GM12873 (cell line): ENCODE results near the gene TP53BP2.

ENCODE experiments used
- CTCF ChIP-seq: IDR thresholded peaks from 2 replicates; pipeline ENCODE4 v1.5.1; 2012; ENCODE audit warnings: low read depth, mild to moderate bottlenecking, moderate library complexity, low read length, control low read depth; ENCODE audit not compliant: insufficient read depth; ENCODE audit errors: missing control alignments

TP53BP2 gene

DNA sequence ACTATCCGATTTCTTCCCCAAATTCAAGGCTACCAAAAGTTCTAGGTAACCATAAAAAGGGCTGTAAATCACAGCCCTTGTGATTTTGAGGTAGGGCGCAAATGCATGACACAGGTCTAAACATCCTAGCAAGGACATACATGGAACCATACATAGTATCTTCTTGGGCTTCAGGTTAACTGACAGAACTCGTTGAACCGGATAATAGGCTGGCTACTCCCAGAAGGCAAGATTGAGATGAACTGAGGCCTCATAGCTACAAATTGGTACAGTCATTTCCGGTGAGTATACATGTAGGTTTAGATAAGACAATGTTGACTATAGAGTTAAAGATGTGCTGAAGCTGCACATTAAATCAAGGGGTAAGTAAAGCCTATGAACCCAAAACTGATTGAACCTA is 27.3 kb upstream of the TP53BP2 start:
- no peak for TF ChIP-seq CTCF

DNA sequence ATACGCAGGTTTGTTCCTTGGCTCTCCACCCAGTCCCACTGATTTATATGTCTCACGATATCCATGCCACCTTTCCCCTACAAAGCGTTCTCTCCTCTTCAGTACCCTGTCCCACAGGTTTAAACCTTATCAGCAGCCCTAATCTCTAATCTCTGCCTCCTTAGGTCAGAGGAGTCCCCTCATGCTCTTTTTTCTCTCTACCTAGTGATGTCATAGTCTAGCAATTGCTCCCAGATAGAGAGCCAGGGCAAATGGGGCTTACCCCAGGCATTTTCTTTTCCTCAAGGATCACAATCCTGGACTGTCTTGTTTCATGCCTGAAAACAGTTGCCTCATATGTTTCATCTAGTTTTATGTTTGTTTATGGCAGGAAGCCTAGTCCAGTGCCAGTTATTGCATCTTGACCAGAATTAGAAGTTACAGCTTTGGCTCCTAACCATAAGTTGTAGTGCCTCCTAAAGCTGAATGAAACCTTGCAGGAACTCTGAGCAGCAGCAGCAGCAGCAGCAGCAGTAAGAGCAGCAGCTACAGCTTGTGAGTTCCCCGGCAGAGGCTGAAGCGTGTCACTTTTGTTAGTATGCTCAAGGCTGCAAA is 26.7 kb upstream of the TP53BP2 start:
- TF ChIP-seq CTCF: no peak

DNA sequence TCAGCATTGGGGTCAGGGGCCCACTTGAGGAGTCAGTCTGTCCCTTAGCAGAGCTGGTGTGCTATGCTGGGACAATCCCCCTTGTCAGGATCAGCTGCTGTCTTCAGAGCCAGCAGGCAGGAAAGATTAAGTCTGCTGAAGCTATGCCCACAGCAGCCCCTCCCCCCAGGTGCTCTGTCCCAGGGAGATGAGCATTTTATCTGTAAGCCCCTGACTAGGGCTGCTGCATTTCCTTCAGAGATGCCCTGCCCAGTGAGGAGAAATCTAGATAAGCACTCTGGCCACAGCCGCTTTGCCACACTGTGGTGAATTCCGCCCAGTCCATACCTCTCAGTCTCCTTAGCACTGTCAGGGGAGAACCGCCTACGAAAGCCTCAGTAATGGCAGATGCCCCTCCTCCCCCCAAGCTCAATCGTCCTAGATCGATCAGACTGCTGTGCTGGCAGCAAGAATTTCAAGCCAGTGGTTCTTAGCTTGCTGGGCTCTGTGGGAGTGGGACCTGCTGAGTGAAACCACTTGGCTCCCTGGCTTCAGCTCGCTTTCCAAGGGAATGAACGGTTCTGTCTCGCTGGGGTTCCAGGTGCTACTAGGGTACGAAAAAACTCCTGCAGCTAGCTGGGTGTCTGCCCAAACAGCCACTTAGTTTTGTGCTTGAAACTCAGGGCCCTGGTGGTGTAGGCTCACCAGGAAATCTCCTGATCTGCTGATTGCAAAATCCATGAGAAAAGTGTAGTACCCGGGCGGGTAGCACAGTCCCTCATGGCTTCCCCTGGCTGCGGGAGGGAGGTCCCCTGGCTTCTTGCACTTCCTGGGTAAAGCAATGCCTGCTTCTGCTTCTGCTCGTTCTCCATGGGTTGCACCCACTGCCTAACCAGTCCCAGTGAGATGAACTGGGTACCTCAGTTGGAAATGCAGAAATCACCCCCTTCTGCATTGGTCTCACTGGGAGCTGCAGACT is 25.1 kb upstream of the TP53BP2 start:
- no peak for TF ChIP-seq CTCF

DNA sequence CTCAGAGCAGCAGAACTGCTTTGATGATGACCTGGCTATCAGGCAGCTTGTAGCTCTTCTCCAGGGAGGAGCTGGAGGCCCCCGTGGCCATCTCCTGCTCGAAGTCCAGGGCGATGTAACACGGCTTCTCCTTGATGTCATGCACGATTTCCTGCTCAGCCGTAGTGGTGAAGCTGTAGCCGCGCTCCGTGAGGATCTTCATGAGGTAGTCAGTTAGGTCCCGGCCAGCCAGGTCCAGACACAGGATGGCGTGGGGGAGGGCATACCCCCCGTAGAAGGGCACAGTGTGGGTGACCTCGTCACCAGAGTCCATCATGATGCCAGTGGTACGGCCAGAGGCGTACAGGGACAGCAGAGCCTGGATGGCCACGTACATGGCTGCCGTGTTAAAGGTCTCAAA is 18.3 kb upstream of the TP53BP2 start:
- TF ChIP-seq CTCF: no peak

- no peak for TF ChIP-seq CTCF
These were observed 16.2 kb upstream of the TP53BP2 start for GRCh38 chr1:223861904-223862303.

- no peak for TF ChIP-seq CTCF
These were observed 14.4 kb upstream of the TP53BP2 start for GRCh38 chr1:223860051-223860622.

GRCh38 chr1:223859058-223859457 is 13.3 kb upstream of the TP53BP2 start:
- no peak for TF ChIP-seq CTCF
